HepG2 (cell line): ENCODE measurements around the gene DDX4. TPM values are rescaled to one million over a fixed set of nuclear protein-coding genes. Genes with fewer than 3 reads are reported as not detected.

Experiments
- AGO1 ChIP-seq: fragments of 200-400 bp; formaldehyde crosslinking; IDR thresholded peaks from 2 replicates; pipeline ENCODE4 v1.6.1; 2017; ENCODE audit warnings: mild to moderate bottlenecking, low read depth, low read length, moderate library complexity; ENCODE audit not compliant: poor library complexity, severe bottlenecking
- AKAP8 ChIP-seq: sonication (generic); formaldehyde crosslinking; IDR thresholded peaks from 2 replicates; pipeline ENCODE4 v1.5.1; 2020; ENCODE audit warnings: mild to moderate bottlenecking, missing genetic modification reagents
- AKNA ChIP-seq: sonication (generic); formaldehyde crosslinking; IDR thresholded peaks from 2 replicates; pipeline ENCODE4 v1.4.0; 2020; ENCODE audit warnings: missing genetic modification reagents, borderline replicate concordance
- ARNTL ChIP-seq: sonication (generic); formaldehyde crosslinking; IDR thresholded peaks from 2 replicates; pipeline ENCODE4 v1.4.0; 2020; ENCODE audit warnings: mild to moderate bottlenecking, missing genetic modification reagents
- BCL6 ChIP-seq: IDR thresholded peaks from 2 replicates; pipeline ENCODE4 v1.6.1; 2016; ENCODE audit warnings: missing genetic modification reagents, missing compliant biosample characterization
- BORCS8-MEF2B ChIP-seq: sonication (generic); formaldehyde crosslinking; IDR thresholded peaks from 2 replicates; pipeline ENCODE4 v1.8.0; 2022; ENCODE audit warnings: mild to moderate bottlenecking, missing genetic modification reagents
- ESRRA ChIP-seq: sonication (generic); formaldehyde crosslinking; IDR thresholded peaks from 2 replicates; pipeline ENCODE4 v1.5.1; 2020; ENCODE audit warnings: mild to moderate bottlenecking, low read depth, missing genetic modification reagents
- FOSL2 ChIP-seq: sonication (generic); formaldehyde crosslinking; IDR thresholded peaks from 2 replicates; pipeline ENCODE4 v1.4.0; 2020; ENCODE audit warnings: missing genetic modification reagents
- FOXC1 ChIP-seq: sonication (generic); formaldehyde crosslinking; IDR thresholded peaks from 2 replicates; pipeline ENCODE4 v1.8.0; 2022; ENCODE audit warnings: mild to moderate bottlenecking, missing genetic modification reagents, borderline replicate concordance
- FOXO1 ChIP-seq: sonication (generic); formaldehyde crosslinking; IDR thresholded peaks from 2 replicates; pipeline ENCODE4 v1.4.0; 2020; ENCODE audit warnings: missing genetic modification reagents
- GATAD2A ChIP-seq: IDR thresholded peaks from 2 replicates; pipeline ENCODE4 v1.6.1; 2016
- HNF4A ChIP-seq: sonication (generic); formaldehyde crosslinking; IDR thresholded peaks from 2 replicates; pipeline ENCODE4 v1.4.0; 2020; ENCODE audit warnings: missing genetic modification reagents
- KDM6A ChIP-seq: IDR thresholded peaks from 2 replicates; pipeline ENCODE4 v1.6.1; 2016; ENCODE audit warnings: low read depth
- MED1 ChIP-seq: sonication (generic); formaldehyde crosslinking; IDR thresholded peaks from 2 replicates; pipeline ENCODE4 v1.4.0; 2020; ENCODE audit warnings: missing genetic modification reagents
- NR2F2 ChIP-seq: IDR thresholded peaks from 2 replicates; pipeline ENCODE4 v1.6.1; 2012; ENCODE audit warnings: low read depth, inconsistent platforms, borderline replicate concordance
- NR2F6 ChIP-seq, 2 experiments: IDR thresholded peaks; 2 replicates each; pipeline ENCODE4 v1.6.1; 2016; ENCODE audit warnings: antibody characterized with exemption in 1 of 2, mild to moderate bottlenecking in 1 of 2
- POLR2A ChIP-seq, 2 experiments: IDR thresholded peaks; 2 replicates each; pipeline ENCODE4 v1.6.1; 2011; ENCODE audit warnings: low read depth in 2 of 2, low read length in 2 of 2, mild to moderate bottlenecking in 1 of 2, moderate library complexity in 1 of 2; ENCODE audit not compliant: insufficient read depth in 1 of 2
- RBM39 ChIP-seq: fragments of 200-400 bp; formaldehyde crosslinking; IDR thresholded peaks from one replicate; pipeline ENCODE4 v1.6.1; 2018; ENCODE audit warnings: antibody characterized with exemption, mild to moderate bottlenecking, low read depth, low read length; ENCODE audit not compliant: poor library complexity, severe bottlenecking
- RCOR2 ChIP-seq: IDR thresholded peaks from 2 replicates; pipeline ENCODE4 v1.6.1; 2016; ENCODE audit warnings: missing biosample characterization, missing genetic modification reagents
- SRSF1 ChIP-seq: fragments of 200-400 bp; formaldehyde crosslinking; optimal IDR thresholded peaks from 2 replicates; pipeline ENCODE3; 2017; ENCODE audit warnings: mild to moderate bottlenecking, low read depth, low read length, moderate library complexity
- TEAD3 ChIP-seq: optimal IDR thresholded peaks from 2 replicates; pipeline ENCODE3; 2016; ENCODE audit warnings: borderline replicate concordance
- ZNF260 ChIP-seq: sonication (generic); formaldehyde crosslinking; IDR thresholded peaks from 2 replicates; pipeline ENCODE4 v1.4.0; 2020; ENCODE audit warnings: missing genetic modification reagents, low read depth, mild to moderate bottlenecking, borderline replicate concordance
- ZSCAN12 ChIP-seq: sonication (generic); formaldehyde crosslinking; IDR thresholded peaks from 2 replicates; pipeline ENCODE4 v1.9.0; 2021; ENCODE audit warnings: mild to moderate bottlenecking, missing genetic modification reagents
- polyA plus RNA-seq, 8 experiments: library from polyadenylated mRNA; depleted of rRNA in 3 of 8; stranded (reverse) in 7 of 8; unstranded in 1 of 8; fragments of >200 nt; fragmentation: Illumina TruSeq in 4 of 8; extraction: Trizol in 4 of 8; gene quantifications; 2 replicates each; pipeline versions ENCODE4 v1.2.1 to v1.2.3, GENCODE V29; 2011 to 2016; ENCODE audit warnings: low read depth in 4 of 8, missing spikeins in 1 of 8, mixed read lengths in 1 of 8; ENCODE audit not compliant: insufficient read depth in 1 of 8
- total RNA-seq, 5 experiments: library from RNA; depleted of rRNA; stranded (reverse); fragments of >200 nt; fragmentation: Illumina TruSeq; extraction: Trizol; gene quantifications; 2 replicates each; pipeline ENCODE4 v1.2.3, GENCODE V29; 2016; ENCODE audit warnings: low read depth in 1 of 5

Gene DDX4
- total and polyA plus RNA-seq, 2 of the 13 experiments (the other 11 are each of a cell fraction or from before 2014, with no cell fraction given): 0.05 TPM; not detected in 1

- TF ChIP-seq NR2F6 (IDR thresholded peaks at IDR 0.05): peak; percentile 67
- peak; percentile 80 for TF ChIP-seq NR2F6 (CRISPR knock-in tag; IDR thresholded peaks at IDR 0.05)
- peak; percentile 68 for TF ChIP-seq FOSL2
- TF ChIP-seq ZNF260 (CRISPR knock-in tag): no peak
- TF ChIP-seq GATAD2A (CRISPR knock-in tag): peak; percentile 66
- no peak for TF ChIP-seq RBM39
- peak; percentile 55; the same call in 1 of the 2 replicates for TF ChIP-seq RCOR2 (CRISPR knock-in tag)
- no peak for TF ChIP-seq POLR2A (IDR thresholded peaks at IDR 0.05; ENCODE audit: insufficient read depth in 1 of 2, low read depth in 2 of 2, low read length in 2 of 2)
- TF ChIP-seq AKNA (CRISPR knock-in tag): no peak
- peak; percentile 93 for TF ChIP-seq HNF4A
- TF ChIP-seq NR2F2: 0 out of 2 replicates have a peak, but pooled peaks have one; percentile 44
- no peak for TF ChIP-seq ZSCAN12 (CRISPR knock-in tag)
- no peak for TF ChIP-seq AKAP8 (CRISPR knock-in tag)
- TF ChIP-seq ESRRA (CRISPR knock-in tag): peak; percentile 92
- peak; percentile 47 for TF ChIP-seq BCL6
- no peak for TF ChIP-seq BORCS8-MEF2B (CRISPR knock-in tag)
- TF ChIP-seq ARNTL (CRISPR knock-in tag): peak; percentile 55; the same call in 1 of the 2 replicates
- TF ChIP-seq SRSF1: no peak
- TF ChIP-seq AGO1: no peak
- TF ChIP-seq FOXO1 (CRISPR knock-in tag): peak; percentile 48; the same call in 1 of the 2 replicates
- TF ChIP-seq MED1 (CRISPR knock-in tag): peak; percentile 63
- TF ChIP-seq KDM6A (CRISPR knock-in tag): peak; percentile 45; the same call in 1 of the 2 replicates
- TF ChIP-seq FOXC1: no peak
- TF ChIP-seq TEAD3 (CRISPR knock-in tag): peak; percentile 38
Observed at GRCh38 chr5:55864606-55865541, 127.0 kb downstream of the DDX4 start (continued).
